GM18517 (cell line): ENCODE results near the gene TREML2.
"Not testable (repeated sequence)": the region's sequence is repeated elsewhere in the genome, so short reads cannot be mapped to it uniquely, and the experiment has no call there.

Experiments
- ATAC-seq: cut with Tn5 transposase; IDR thresholded peaks from one replicate; pipeline ENCODE4 v1.9.1; 2021; ENCODE audit warnings: mild to moderate bottlenecking, moderate library complexity; ENCODE audit not compliant: unreplicated experiment

TREML2 gene

GRCh38 chr6:41209547-41210320 lies 8.8 kb upstream of the TREML2 start:
- no peak for ATAC-seq

GRCh38 chr6:41208439-41209106 lies 7.6 kb upstream of the TREML2 start:
- ATAC-seq: no peak

DNA sequence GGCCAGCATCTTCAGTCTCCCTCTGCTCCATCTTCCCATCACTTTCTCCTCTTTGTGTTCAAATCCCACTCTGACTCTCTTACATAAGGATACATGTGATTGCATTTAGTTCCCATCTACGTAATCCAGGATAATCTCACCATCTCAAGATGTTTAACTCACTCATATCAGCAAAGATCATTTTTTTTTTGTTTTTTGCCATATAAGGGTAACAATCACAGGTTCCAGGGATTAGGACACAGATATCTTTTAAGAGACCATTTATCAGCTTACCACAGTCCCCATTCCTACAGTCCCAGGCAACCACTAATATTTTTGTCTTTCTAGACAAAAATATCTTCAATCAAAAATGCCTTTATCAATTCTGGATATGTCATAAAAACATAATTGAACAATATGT lies 3.2 kb upstream of the TREML2 start:
- no peak for ATAC-seq

GRCh38 chr6:41201764-41202173 lies 820 bp upstream of the TREML2 start:
- ATAC-seq: no peak

DNA sequence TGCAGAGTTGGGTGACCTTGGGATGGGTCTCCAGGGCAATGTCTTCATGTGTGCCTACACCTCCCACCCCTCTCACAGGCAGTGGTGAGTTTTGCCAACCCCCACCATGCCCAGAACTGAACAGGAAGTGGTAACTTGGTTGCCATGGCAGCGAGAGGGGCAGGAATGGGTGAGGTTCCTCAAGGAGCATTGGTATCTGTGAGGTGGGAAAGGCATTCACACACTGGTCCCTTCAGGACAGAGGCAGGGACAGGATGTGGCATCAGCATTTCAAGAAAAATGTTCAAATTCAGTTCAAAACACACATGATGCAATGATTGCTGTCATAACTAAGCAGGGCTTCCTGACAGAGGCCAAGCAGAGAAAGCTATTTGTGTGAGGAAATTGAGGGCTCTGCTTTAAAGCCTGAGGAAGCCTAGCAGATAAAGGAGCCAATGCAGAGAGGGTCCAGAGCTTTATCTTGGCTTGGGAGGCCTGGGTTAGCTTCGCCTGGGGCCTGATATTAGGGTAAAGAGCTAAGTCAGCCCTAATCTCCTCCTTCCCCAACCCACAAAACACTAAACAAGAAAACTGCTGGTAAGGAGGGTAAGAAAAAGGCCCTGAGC lies 551 bp downstream of the TREML2 start:
- no peak for ATAC-seq

DNA sequence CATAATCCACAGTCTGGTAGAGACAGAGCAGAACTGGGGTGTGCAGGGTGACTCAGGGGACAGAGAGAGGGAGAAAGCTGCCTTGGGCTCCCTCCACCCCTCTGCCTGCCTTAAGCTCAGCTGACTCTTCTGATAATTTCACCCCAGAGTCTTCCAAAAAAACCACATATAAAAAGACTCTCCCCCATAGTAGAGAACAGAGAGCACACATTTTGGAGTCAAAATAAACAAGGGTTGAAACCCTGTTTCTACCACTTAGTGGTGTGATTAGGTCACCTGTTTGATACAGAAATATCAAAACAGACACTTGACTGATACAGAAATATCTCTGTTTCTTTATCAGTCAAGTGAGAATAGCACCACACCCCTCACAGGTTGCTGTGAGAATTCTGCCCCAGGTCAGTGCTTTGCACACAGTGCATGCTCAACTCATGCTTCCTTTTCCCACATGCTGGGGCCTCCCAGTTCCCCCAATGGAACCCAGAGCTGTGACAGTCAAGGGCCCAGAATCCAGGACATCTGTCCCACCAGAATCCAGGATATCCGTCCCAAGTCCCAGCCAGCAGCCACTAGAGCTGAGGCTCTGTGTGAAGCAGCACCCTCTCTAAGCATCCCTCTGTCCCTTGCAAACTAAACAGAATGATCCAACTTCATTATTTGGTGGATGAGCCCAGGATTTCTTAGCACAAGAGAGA lies 1.2 kb downstream of the TREML2 start:
- no peak for ATAC-seq

DNA sequence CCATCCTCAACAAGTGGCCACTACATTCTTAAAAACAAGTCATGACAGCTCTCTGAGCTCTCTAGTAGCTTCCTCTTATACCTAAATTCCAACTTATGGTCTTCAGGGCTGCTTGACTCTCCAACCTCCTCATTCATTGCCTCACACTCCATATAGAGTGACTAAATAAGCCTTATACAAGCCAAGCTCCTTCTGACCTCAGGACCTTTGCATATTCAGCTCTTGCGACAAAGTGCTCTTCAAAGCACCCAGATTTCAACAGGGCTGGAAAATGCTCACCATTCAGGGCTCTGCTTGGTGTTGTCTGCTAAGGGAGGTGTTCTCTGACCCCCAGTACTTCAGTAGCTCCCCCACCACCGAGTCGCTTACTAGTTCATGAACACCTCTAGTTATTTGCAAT lies 3.7 kb downstream of the TREML2 start:
- no peak for ATAC-seq

DNA sequence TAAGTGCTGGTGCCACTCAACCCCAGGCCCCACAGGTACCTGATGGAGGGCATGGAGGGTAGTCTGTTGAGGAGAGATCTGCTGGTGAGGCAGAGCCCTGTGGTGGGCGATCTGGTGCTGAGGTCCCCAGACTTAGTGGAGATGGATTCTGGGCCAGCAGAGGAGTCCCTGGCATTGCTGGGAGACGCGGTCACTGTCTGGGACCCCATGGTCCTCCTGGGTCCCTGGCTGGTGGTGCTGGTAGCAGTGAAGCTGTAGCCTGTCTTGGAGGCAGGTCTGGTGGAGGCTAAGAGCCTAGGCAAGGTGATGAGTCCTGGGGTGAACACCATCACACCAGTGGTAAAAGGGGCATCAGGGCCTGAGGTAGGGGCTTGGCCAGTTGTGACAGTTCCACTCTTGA lies 6.6 kb downstream of the TREML2 start:
- ATAC-seq: no peak

DNA sequence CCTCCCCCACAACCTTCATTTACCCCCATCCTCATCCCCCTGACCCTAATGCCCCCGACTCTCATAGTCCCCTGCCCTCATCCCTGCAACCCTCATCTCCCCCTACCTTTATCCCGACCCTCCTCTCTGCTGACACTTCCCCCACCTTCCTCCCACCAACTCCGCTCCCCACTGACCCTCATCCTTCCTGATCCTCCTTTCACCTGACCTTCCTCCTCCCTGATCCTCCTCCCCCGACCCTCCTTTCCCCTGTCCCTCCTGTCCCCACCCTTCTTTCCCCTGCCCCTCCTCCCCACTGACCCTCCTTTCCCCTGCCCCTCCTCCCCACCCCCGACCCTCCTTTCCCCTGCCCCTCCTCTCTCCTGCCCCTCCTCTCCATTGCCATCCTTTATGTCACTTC lies 7.1 kb downstream of the TREML2 start:
- ATAC-seq: no peak

GRCh38 chr6:41193171-41193734 lies 7.7 kb downstream of the TREML2 start:
- ATAC-seq: no peak

DNA sequence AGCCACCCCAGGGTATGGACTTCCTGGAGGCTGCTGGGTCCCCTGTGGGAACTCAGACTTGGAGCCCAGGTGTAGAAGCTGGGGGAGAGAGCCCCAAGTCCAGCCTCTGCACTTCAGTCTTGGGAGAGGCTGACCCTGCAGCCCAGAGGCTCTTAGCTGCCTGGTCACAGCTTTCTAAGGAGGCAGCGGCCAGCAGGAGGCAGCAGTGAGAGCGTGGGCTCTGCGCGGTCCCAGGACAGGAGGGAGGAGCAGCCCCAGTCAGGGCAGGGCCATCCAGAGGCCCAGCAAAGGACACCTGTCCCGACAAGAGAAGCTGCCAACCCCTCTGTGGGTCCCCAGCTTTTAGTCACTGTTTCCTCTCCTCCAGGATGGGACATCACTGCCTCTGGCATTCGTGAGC lies 9.4 kb downstream of the TREML2 start:
- no peak for ATAC-seq

DNA sequence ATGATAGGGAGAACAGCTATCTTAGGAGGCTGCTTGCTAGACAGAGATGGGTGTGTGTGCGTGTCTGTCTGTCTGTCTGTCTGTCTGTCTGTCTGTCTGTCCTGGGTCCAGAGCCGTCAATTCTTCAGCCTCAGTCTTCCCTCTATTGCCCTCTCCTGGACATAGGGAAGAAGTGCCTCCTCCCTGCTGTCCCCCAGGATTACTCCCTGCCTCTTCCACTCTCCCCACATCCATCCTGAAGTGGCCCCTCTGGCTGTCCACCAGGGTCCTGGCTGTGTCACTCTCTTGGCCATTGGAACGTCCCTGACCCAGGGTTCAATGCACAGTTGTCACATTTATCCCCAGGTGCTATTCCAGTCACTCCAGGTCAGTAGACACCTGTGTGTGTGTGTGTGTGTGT lies 10.2 kb downstream of the TREML2 start:
- no peak for ATAC-seq

DNA sequence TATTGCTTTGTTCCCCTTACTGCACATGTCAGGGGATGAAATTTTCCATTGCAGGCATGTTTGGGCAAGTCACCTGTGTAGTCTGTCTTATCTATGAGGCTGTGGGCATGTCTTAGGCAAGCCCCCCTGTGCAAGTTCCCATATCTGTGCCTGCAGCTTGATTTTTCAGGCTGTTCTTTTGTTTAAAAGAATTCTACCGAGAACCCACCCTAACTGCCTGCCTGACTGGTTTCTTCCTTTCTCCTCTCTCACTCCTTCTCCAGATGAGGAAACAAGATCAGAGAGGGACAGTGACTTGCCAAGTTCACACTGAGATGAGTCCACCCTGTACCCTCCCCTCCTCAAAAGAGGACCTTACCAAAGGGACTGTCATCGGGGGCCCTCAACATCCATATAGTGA lies 11.0 kb downstream of the TREML2 start:
- ATAC-seq: no peak

DNA sequence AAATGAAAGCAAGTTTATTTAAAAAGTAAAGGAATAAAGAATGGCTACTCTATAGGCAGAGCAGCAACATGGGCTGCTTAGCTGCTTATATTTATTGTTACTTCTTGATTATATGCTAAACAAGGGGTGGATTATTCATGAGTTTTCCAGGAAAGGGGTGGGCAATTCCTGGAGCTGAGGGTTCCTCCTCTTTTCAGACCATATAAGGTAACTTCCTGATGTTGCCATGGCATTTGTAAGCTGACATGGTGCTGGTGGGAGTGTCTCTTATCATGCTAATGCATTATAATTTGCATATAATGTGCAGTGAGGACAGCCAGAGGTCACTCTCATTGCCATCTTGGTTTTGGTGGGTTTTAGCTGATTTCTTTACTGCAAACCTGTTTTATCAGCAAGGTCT lies 11.9 kb downstream of the TREML2 start:
- ATAC-seq: not testable (repeated sequence)

- no peak for ATAC-seq
Observed at GRCh38 chr6:41187924-41188886, 12.7 kb downstream of the TREML2 start.

GRCh38 chr6:41186031-41186562 lies 14.9 kb downstream of the TREML2 start:
- ATAC-seq: no peak

GRCh38 chr6:41184761-41185160 lies 16.2 kb downstream of the TREML2 start:
- ATAC-seq: no peak

DNA sequence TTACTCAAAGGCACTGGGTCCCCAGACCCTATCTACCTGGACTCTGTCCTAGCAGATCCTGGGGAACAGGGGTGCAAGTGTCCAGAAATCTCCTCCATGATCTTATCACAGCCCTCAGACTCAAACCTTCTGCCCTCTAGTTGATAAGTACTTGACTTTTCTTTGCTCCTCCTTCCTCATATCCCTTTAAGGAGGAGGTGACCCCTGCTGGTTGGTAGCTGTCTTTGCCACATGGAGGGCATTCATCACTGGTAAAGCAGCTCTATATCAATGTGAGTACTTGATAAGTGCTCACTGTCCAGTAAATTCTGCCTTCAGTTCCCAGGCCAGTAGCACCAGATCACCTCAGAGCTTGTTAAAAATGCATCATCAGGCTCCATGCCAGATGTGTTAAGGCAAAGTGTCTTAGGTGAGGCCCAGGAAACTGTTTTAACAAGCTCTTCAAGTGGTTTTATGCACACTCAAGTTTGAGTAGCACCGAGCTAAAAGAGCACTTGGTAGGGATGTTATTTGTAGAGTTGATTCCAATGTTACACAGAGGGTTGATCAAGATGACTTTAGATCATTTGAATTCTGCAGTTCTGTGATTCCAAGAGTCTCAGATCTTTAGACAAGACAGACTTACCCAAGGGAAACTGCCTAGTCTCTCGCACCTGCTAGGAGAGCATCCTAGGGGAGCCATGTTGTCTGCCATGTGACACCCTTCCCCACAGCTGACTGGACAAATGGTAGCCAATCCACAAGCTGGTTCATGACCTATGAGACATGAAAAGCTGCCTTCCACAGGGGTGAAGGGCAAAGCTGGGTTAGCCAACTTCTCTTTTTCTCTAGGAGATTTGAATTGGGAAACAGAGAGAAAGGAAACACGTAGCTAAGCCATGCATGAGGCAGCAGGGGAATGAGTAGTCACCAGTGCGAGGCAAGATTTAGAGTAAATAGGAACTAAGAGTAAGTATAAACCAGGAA lies 18.6 kb downstream of the TREML2 start:
- ATAC-seq: no peak

DNA sequence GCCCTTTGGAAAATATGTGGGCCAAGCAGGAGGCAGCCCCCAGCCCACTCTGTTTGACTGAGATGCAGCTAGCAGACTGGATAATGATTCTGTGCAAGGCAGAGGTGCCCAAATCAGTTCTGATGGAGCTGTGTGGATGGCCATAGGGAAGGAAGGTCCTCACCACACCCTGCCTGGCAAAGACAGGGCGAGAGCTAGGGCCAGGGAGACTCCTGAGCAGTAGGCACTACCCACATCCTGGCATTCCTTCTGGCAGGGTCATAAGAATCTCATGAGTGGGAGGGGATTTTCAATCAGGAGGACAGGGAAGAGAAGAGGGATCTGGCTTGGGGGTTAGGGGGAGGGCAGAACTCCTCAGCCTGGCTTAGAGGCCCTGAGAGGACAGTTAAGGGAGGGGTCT lies 19.4 kb downstream of the TREML2 start:
- no peak for ATAC-seq
